Activated T-cell treated with anti-CD3 and anti-CD28 coated beads, Interleukin-2, amount 50 U/mL, for 72 hours (primary cell): ENCODE data around the gene PHC3. TPM values are rescaled to one million over a fixed set of nuclear protein-coding genes. Genes with fewer than 3 reads are reported as not detected.
"Not testable (repeated sequence)": the region's sequence is repeated elsewhere in the genome, so short reads cannot be mapped to it uniquely, and the experiment has no call there.

Experiments
- ATAC-seq, 2 donors: fragments of 150-1000 bp; cut with Tn5 transposase; replicated peaks in 1 of 2; 2 replicates each; pipeline ENCODE4 v1.10.0; 2021; ENCODE audit warnings: moderate library complexity in 2 of 2, mild to moderate bottlenecking in 1 of 2
- DNase-seq, 2 donors: peaks; one replicate each; pipeline ENCODE4 v3.0.0; 2021 to 2022; ENCODE audit warnings: mixed read lengths in 1 of 2
- H3K27ac Mint-ChIP-seq: one replicate; pipeline ENCODE4 v1.8.0; 2022; ENCODE audit warnings: mild to moderate bottlenecking, moderate library complexity, mixed read lengths
- H3K27me3 Mint-ChIP-seq: one replicate; pipeline ENCODE4 v1.8.0; 2022; ENCODE audit warnings: low read depth, mixed read lengths
- H3K36me3 Mint-ChIP-seq, 2 donors: one replicate each; pipeline ENCODE4 v1.8.0; 2022; ENCODE audit warnings: mixed read lengths in 2 of 2, mild to moderate bottlenecking in 1 of 2; ENCODE audit not compliant: insufficient read depth in 2 of 2
- H3K4me1 Mint-ChIP-seq: one replicate; pipeline ENCODE4 v1.8.0; 2022; ENCODE audit warnings: low read depth, mixed read lengths
- H3K4me3 Mint-ChIP-seq, 2 donors: one replicate each; pipeline ENCODE4 v1.8.0; 2022; ENCODE audit warnings: mild to moderate bottlenecking in 2 of 2, mixed read lengths in 2 of 2, moderate library complexity in 2 of 2
- H3K9me3 Mint-ChIP-seq, 2 donors: one replicate each; pipeline ENCODE4 v1.8.0; 2022; ENCODE audit warnings: mixed read lengths in 2 of 2
- total RNA-seq, 2 donors: library from RNA; stranded (reverse); gene quantifications; one replicate each; pipeline ENCODE4 v1.2.3, GENCODE V29; 2022

The PHC3 gene
- total RNA-seq, 2 donors from 2014 or later = 71.1 to 71.6 TPM

DNA sequence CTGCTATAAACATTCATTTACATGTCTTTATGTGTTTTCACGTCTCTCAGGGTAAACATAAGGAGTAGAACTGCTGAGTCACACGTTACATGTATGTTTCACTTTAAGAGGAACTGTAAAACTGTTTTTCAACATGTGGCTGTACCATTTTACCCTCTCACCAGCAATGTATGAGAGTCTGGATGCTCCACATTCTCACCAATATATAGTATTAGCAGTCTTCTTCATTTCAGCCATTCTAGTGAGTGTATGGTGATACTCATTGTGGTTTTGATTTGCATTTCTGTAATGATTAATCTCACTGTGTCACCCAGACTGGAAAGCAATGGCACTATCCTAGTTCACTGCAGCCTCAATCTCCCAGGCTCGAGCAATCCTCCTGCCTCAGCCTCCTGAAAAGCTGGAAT is 37.1 kb downstream of the PHC3 start:
- H3K4me1 Mint-ChIP-seq = peaks cover 31% of the 10 kb centered on the region
- H3K27ac Mint-ChIP-seq = peak overlapping the region; percentile 59
- ATAC-seq (peak; percentile 90 to 97), DNase-seq (no peak)
- H3K36me3 Mint-ChIP-seq = peaks cover 2 to 27% of the 10 kb centered on the region in 2 donors
- H3K9me3 Mint-ChIP-seq = no peaks in the 10 kb centered on the region
- no peaks in the 10 kb centered on the region for H3K27me3 Mint-ChIP-seq
- no peak overlapping the region for H3K4me3 Mint-ChIP-seq

DNA sequence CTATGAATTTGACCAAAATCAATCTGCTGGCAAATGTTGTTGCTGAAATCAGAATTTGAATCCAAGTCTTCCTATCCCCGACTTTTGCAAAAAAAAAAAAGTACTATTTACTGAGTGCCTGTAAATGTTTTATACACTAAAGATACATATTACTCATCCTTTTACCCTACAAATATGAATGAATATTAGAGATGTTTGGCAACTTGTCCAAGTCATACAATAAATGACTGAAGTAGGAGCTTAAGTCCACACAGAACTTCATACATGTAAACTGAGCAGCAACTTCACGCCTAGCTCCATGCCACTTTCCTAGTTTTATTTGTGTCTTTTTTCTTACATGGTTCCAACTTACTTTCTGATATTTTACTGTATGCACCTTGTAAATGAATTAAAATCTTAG is 39.2 kb downstream of the PHC3 start:
- H3K9me3 Mint-ChIP-seq = no peaks in the 10 kb centered on the region
- DNase-seq (no peak), ATAC-seq (no peak)
- H3K36me3 Mint-ChIP-seq = peaks cover 4 to 26% of the 10 kb centered on the region in 2 donors
- no peak overlapping the region for H3K27ac Mint-ChIP-seq
- H3K4me3 Mint-ChIP-seq = no peak overlapping the region
- no peaks in the 10 kb centered on the region for H3K27me3 Mint-ChIP-seq
- H3K4me1 Mint-ChIP-seq = peaks cover 31% of the 10 kb centered on the region

DNA sequence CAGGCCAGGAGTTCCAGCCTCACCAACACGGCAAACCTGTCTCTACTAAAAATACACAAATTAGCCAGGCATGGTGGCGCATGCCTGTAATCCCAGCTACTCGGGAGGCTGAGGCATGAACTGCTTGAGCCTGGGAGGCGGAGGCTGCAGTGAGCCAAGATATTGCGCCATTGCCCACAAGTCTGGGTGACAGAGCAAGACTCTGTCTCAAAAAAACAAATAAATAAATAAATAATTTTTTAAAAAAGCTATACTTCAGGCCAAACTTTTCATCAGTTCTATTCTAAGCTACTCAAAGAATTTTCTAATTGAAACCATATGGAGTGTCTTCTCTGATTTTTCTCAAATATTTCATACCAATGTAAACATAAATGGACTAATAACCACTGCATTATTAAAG is 43.5 kb downstream of the PHC3 start:
- DNase-seq (no peak), ATAC-seq (no peak)
- no peaks in the 10 kb centered on the region for H3K27me3 Mint-ChIP-seq
- H3K27ac Mint-ChIP-seq = no peak overlapping the region
- peaks cover 11% of the 10 kb centered on the region for H3K4me1 Mint-ChIP-seq
- no peak overlapping the region for H3K4me3 Mint-ChIP-seq
- H3K9me3 Mint-ChIP-seq = peaks cover 3% of the 10 kb centered on the region in 2 donors
- peaks cover 14 to 35% of the 10 kb centered on the region in 2 donors for H3K36me3 Mint-ChIP-seq

DNA sequence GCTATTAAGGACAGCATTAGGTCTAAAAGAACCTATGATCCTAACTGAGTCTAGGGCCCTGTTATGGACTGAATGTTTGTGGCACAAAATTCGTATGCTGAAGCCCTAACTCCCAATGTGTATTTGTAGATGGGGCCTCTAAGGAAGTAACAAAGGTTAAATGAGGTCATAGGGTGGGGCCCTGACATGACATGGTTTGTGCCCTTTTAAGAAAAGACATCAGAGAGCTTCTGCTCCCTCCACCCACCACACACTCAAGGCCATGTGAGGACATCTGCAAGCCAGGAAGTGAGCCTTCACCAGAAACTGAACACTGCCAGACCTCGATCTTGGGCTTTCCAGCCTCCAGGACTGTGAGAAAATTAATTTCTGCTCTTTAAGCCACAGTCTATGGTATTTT is 49.2 kb downstream of the PHC3 start:
- DNase-seq (peak; percentile 8 to 15), ATAC-seq (peak; percentile 27 to 31)
- H3K27ac Mint-ChIP-seq = no peak overlapping the region
- peaks cover 25 to 43% of the 10 kb centered on the region in 2 donors for H3K36me3 Mint-ChIP-seq
- H3K4me1 Mint-ChIP-seq = peaks cover 30% of the 10 kb centered on the region
- H3K4me3 Mint-ChIP-seq = no peak overlapping the region
- H3K27me3 Mint-ChIP-seq = no peaks in the 10 kb centered on the region
- peaks cover 3% of the 10 kb centered on the region in 2 donors for H3K9me3 Mint-ChIP-seq

DNA sequence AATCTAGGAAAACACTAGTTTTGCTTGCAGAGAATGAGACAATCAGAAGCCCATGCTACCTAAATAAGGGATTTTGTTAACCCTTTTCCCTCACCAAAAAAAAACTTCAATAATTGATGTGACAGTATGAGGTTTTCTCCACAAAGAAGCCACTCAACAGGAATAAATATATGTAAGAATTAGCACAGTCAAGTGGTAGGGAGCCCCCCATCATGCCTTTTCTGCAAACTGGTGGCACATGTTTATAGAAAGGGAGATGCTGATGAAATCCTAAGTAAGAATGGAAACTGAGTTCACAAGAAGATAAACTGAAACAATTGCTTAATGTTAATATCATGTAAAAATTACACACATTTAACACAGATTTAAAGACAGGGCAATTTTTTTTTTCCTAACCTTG is 51.0 kb downstream of the PHC3 start:
- H3K4me1 Mint-ChIP-seq = peaks cover 36% of the 10 kb centered on the region

DNA sequence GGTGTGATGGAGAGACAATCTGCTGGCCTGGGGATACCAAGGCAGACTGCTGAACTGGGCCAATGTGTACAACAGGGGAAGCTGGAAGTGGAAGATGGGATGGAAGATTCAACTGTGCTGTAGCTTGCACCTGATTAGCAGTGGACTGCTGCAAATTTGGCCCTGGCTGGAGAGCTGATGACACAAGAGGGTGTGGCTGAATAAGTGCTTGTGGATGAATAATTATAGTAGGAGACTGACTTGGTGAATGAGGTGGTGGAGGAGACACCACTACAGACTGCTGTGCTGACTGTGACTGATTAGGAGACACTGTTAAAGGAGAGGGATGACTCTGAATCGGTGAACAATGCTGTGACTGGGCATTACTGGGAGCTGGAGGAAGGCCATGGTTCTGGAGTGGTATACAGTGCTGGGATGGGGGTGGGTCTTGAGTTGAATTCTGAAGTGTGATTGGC is 52.5 kb downstream of the PHC3 start:
- H3K9me3 Mint-ChIP-seq = no peaks in the 10 kb centered on the region
- peak; percentile 17 to 21 for DNase-seq
- H3K36me3 Mint-ChIP-seq = peaks cover 16 to 35% of the 10 kb centered on the region in 2 donors
- peak overlapping the region; percentile 21 to 65 for H3K4me3 Mint-ChIP-seq
- peaks cover 36% of the 10 kb centered on the region for H3K4me1 Mint-ChIP-seq
- H3K27ac Mint-ChIP-seq = peak overlapping the region; percentile 22
- peak; percentile 94 to 97 for ATAC-seq
- no peaks in the 10 kb centered on the region for H3K27me3 Mint-ChIP-seq

More for the DNA sequence above, 51.0 kb downstream of the PHC3 start:
- H3K27ac Mint-ChIP-seq = peak overlapping the region; percentile 79
- H3K27me3 Mint-ChIP-seq = no peaks in the 10 kb centered on the region
- ATAC-seq (no peak), DNase-seq (no peak)
- peaks cover 3% of the 10 kb centered on the region in 2 donors for H3K9me3 Mint-ChIP-seq
- no peak overlapping the region for H3K4me3 Mint-ChIP-seq
- H3K36me3 Mint-ChIP-seq = peaks cover 23 to 45% of the 10 kb centered on the region in 2 donors

DNA sequence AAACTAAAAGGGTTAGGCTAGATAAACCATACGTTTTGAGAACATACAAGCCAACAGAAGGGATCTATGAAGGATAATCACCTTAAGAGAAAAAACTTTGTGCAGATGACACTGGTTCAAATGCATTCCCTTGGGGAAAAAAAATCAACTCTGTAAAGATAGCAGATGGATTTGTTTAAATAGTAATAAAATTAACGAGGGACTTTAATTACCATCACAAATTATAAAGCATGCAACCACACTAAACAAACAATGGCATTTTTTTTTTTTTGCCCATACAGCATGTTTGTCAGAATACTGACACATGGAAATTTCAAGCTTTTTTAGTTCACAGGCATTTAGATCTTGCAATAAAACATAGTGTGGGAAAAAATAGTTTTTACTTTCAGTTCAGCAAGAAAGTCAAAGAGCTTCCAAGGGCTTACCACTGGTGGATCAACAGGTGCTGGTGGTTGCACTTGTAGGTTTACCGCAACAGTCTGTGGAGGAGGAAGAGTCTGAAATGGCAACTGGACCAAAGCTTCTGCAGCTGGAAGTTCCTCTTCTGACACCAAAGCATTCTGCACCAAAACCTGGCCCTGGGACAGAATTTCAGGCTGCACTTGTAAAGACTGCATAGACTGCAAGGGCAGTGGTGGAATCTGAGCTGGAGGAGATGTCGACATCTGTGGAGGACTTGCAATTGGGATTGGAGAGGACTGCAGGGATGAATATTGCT is 53.1 kb downstream of the PHC3 start:
- Mint-ChIP-seq H3K4me3 (peak overlapping the region; percentile 21 to 65), H3K9me3 (no peaks in the 10 kb centered on the region), H3K27ac (peak overlapping the region; percentile 73), H3K36me3 (peaks cover 14 to 30% of the 10 kb centered on the region in 2 donors), H3K27me3 (no peaks in the 10 kb centered on the region), H3K4me1 (peaks cover 36% of the 10 kb centered on the region)
- DNase-seq (peak in 1 of 2 donors; percentile 8), ATAC-seq (peak; percentile 21 to 36)

DNA sequence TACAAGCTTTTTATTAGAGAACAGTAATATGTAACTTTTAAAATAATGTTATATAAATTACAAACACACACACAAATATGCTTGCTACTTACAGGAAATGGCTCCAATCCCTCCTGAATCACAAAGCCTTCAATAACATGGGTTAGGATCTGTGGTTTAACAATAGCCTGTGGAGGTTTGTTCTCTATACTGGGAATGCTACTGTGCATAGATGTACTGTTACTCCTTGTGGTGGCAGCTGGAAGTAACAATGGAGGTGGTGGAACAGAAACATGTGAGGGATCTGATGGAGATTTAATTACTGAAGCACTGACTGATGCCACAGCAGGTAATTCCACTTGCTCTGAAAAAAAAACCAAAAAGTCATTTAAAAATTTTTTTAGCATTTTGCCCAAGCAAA is 64.4 kb downstream of the PHC3 start:
- H3K27ac Mint-ChIP-seq = peak overlapping the region; percentile 46
- ATAC-seq (no peak), DNase-seq (no peak)
- H3K4me1 Mint-ChIP-seq = no peaks in the 10 kb centered on the region
- H3K4me3 Mint-ChIP-seq = no peak overlapping the region
- H3K27me3 Mint-ChIP-seq = no peaks in the 10 kb centered on the region
- no peaks in the 10 kb centered on the region for H3K9me3 Mint-ChIP-seq
- H3K36me3 Mint-ChIP-seq = peaks cover 2 to 27% of the 10 kb centered on the region in 2 donors

DNA sequence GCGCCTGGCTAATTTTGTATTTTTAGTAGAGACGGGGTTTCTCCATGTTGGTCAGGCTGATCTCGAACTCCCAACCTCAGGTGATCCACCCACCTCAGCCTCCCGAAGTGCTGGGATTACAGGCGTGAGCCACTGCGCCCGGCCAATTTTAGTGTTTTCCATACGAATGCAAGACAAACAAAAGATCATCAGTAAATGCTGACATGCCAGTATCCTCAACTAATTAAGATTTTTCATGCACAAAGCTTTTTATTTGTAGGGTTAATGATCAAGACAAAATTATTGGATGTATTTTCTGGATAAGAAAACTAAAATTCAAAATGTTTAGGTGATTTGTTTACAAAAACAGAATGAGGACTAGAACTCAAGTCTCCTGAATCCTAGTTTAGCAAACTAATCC is 67.4 kb downstream of the PHC3 start:
- not testable (repeated sequence) for H3K27me3 Mint-ChIP-seq, ATAC-seq, H3K9me3 Mint-ChIP-seq, H3K27ac Mint-ChIP-seq, H3K4me3 Mint-ChIP-seq, DNase-seq
- Mint-ChIP-seq H3K4me1 (peaks cover 16% of the 10 kb centered on the region), H3K36me3 (peaks cover 8 to 31% of the 10 kb centered on the region in 2 donors)

DNA sequence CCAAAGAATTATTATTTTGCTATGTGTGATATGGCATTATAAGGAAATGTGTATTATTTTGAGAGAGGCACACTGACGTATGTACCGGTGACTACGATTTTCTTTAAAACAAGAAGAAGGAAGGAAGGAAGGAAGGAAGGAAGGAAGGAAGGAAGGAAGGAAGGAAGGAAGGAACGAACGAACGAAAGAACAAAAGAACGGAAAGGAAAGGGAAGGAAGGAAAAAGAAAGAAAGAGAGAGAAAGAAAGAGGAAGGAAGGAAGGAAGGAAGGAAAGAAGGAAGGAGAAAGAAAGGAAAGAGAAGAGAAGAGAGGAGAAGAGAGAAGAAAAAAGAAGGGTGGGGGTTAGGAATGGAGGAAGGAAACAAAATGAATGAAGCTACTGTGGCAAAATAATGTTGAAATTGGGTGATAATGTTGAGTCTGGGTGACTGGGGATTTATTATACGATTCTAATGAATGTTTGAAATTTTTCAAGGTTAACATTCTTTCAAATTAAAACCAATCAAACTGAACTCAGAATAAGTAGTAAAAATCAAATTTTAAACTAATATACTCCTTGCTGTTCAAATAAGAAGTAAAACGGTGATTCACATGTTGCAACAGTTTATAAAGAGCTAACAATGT is 70.3 kb downstream of the PHC3 start:
- Mint-ChIP-seq H3K9me3 (no peaks in the 10 kb centered on the region), H3K27me3 (no peaks in the 10 kb centered on the region), H3K4me1 (peaks cover 16% of the 10 kb centered on the region), H3K4me3 (no peak overlapping the region), H3K27ac (no peak overlapping the region), H3K36me3 (peaks cover 8 to 27% of the 10 kb centered on the region in 2 donors)
- DNase-seq = no peak
- ATAC-seq = no peak

DNA sequence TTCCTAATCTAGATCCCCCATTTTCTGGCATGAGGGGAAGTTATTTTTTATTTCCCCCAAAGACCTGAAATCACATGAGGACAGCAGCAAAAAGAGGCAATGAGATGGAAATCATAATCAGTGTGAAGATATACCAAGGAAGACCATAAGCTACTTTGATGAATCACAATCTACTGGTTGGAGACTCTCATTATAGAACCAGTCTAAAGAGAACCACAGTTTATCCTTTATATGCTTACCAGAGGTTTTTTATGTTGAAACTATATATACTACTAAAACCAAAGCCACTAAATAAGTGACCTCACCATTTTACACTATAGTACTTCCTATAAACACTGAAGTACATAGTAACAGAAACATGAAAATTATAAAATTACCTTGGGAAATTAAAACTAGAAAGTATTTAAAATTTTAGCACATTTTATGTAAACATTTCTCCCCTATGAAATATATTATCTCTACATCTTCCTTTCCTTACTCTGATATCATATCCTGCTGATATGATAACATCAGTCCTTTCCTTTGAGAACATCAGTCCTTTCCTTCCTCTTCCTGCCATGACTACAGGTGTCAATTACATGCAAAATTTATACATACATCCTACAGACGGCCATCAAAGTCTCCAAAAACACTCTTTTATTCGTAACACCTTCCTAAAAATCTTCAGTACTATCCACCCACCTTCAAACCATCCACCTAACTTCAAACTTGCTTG is 71.8 kb downstream of the PHC3 start:
- ATAC-seq (peak; percentile 24 to 39), DNase-seq (no peak)
- Mint-ChIP-seq H3K36me3 (peaks cover 8 to 20% of the 10 kb centered on the region in 2 donors), H3K4me3 (no peak overlapping the region), H3K4me1 (peaks cover 16% of the 10 kb centered on the region), H3K27me3 (no peaks in the 10 kb centered on the region), H3K27ac (peak overlapping the region; percentile 78), H3K9me3 (no peaks in the 10 kb centered on the region)

DNA sequence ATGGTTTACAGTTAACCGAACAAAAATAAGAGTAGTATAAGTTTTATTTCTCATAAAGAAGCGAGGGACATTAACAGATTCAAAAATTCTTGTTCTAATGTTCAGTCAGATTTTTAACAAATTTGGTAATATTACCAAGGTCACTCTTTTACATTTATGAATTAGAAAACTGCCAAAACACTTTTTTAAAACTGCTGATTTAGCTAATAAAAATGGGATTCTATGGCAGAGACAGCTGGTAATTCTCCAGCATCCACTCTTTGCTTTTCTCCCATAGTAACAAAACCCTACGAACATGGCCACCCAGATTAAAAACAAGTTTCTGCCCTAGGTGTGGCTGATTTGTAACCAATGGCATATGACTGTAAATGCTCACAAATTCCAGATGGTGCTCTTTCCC is 72.6 kb downstream of the PHC3 start:
- Mint-ChIP-seq H3K4me3 (no peak overlapping the region), H3K36me3 (peaks cover 8 to 22% of the 10 kb centered on the region in 2 donors), H3K4me1 (peaks cover 16% of the 10 kb centered on the region), H3K27ac (peak overlapping the region; percentile 78), H3K27me3 (no peaks in the 10 kb centered on the region), H3K9me3 (no peaks in the 10 kb centered on the region)
- ATAC-seq (no peak), DNase-seq (no peak)

DNA sequence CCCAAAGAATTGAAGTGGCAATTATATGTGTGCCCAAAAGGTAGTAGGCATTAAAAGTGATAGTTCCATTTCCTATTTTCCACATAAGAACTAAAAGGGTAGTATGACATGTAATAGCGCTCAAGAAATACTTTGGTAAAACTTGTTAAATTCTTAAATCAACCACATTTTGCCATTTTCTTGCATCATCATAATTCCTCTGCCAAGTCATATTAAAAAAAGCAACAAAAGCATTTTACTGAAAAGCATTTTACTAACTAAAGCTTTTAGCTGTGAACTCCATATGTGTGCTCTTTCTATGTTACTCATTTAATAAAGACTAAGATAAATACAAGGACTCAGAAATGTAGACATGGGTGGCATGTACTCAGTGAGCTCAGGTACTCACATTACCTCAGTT is 73.6 kb downstream of the PHC3 start:
- Mint-ChIP-seq H3K4me1 (peaks cover 16% of the 10 kb centered on the region), H3K4me3 (no peak overlapping the region), H3K9me3 (no peaks in the 10 kb centered on the region), H3K27me3 (no peaks in the 10 kb centered on the region), H3K36me3 (peaks cover 8 to 17% of the 10 kb centered on the region in 2 donors), H3K27ac (peak overlapping the region; percentile 28)
- DNase-seq = no peak
- no peak for ATAC-seq
